ENCODE results near the gene CENPC.
"Not testable (repeated sequence)": the region's sequence is repeated elsewhere in the genome, so short reads cannot be mapped to it uniquely, and the experiment has no call there.

Gene CENPC

GRCh38 chr4:67446811-67447210 is 98.5 kb downstream of the CENPC start:
- Histone ChIP-seq H2AFZ (ENCODE audit: low read depth) (no peak overlapping the region), H3K4me3 (IDR thresholded peaks at IDR 0.05; ENCODE audit: insufficient read depth, low read depth, low read length) (no peak overlapping the region), H3K27ac (no peak overlapping the region), H3K36me3 (ENCODE audit: insufficient read depth) (no peaks in the 10 kb centered on the region), H3K79me2 (ENCODE audit: insufficient read depth, low read depth) (no peaks in the 10 kb centered on the region), H3K9ac (no peak overlapping the region), H3K27me3 (ENCODE audit: insufficient read depth, low read depth) (no peaks in the 10 kb centered on the region), H4K20me1 (ENCODE audit: insufficient read depth) (no peaks in the 10 kb centered on the region), H3K4me1 (ENCODE audit: low read depth, poor library complexity, severe bottlenecking) (no peaks in the 10 kb centered on the region), H3K4me2 (no peak overlapping the region)
- TF ChIP-seq CTCF (conservative IDR thresholded peaks at IDR 0.05; ENCODE audit: low read depth, low read length) = no peak

GRCh38 chr4:67445881-67446280 is 99.4 kb downstream of the CENPC start:
- H3K4me1 ChIP-seq (ENCODE audit: low read depth, poor library complexity, severe bottlenecking); H3K27ac ChIP-seq; H3K4me2 ChIP-seq: not testable (repeated sequence)

GRCh38 chr4:67438975-67439374 is 106.3 kb downstream of the CENPC start:
- H3K4me1 ChIP-seq (ENCODE audit: low read depth, poor library complexity, severe bottlenecking) = peaks cover 9% of the 10 kb centered on the region
- H3K27ac ChIP-seq = no peak overlapping the region
- no peaks in the 10 kb centered on the region for H3K79me2 ChIP-seq (ENCODE audit: insufficient read depth, low read depth)
- H3K9ac ChIP-seq = no peak overlapping the region
- H3K36me3 ChIP-seq (ENCODE audit: insufficient read depth) = no peaks in the 10 kb centered on the region
- TF ChIP-seq CTCF (conservative IDR thresholded peaks at IDR 0.05; ENCODE audit: low read depth, low read length) = no peak
- no peaks in the 10 kb centered on the region for H3K27me3 ChIP-seq (ENCODE audit: insufficient read depth, low read depth)
- H3K4me2 ChIP-seq = no peak overlapping the region
- H2AFZ ChIP-seq (ENCODE audit: low read depth) = no peak overlapping the region
- no peaks in the 10 kb centered on the region for H4K20me1 ChIP-seq (ENCODE audit: insufficient read depth)
- H3K4me3 ChIP-seq (IDR thresholded peaks at IDR 0.05; ENCODE audit: insufficient read depth, low read depth, low read length) = no peak overlapping the region

More at GRCh38 chr4:67445881-67446280, 99.4 kb downstream of the CENPC start:
- not testable (repeated sequence) for H2AFZ ChIP-seq (ENCODE audit: low read depth); H3K27me3 ChIP-seq (ENCODE audit: insufficient read depth, low read depth); H3K79me2 ChIP-seq (ENCODE audit: insufficient read depth, low read depth); H3K4me3 ChIP-seq (IDR thresholded peaks at IDR 0.05; ENCODE audit: insufficient read depth, low read depth, low read length); H4K20me1 ChIP-seq (ENCODE audit: insufficient read depth); H3K36me3 ChIP-seq (ENCODE audit: insufficient read depth); H3K9ac ChIP-seq

GRCh38 chr4:67437974-67438713 is 107.2 kb downstream of the CENPC start:
- no peaks in the 10 kb centered on the region for H4K20me1 ChIP-seq (ENCODE audit: insufficient read depth)
- H3K79me2 ChIP-seq (ENCODE audit: insufficient read depth, low read depth) = no peaks in the 10 kb centered on the region
- no peak overlapping the region for H3K4me2 ChIP-seq
- H3K36me3 ChIP-seq (ENCODE audit: insufficient read depth) = no peaks in the 10 kb centered on the region
- H3K27ac ChIP-seq = no peak overlapping the region
- no peak overlapping the region for H3K4me3 ChIP-seq (IDR thresholded peaks at IDR 0.05; ENCODE audit: insufficient read depth, low read depth, low read length)
- H2AFZ ChIP-seq (ENCODE audit: low read depth) = no peak overlapping the region
- no peaks in the 10 kb centered on the region for H3K27me3 ChIP-seq (ENCODE audit: insufficient read depth, low read depth)
- H3K4me1 ChIP-seq (ENCODE audit: low read depth, poor library complexity, severe bottlenecking) = peaks cover 9% of the 10 kb centered on the region
- no peak overlapping the region for H3K9ac ChIP-seq
- no peak for TF ChIP-seq CTCF (conservative IDR thresholded peaks at IDR 0.05; ENCODE audit: low read depth, low read length)

- Histone ChIP-seq H3K4me1 (ENCODE audit: low read depth, poor library complexity, severe bottlenecking) (peaks cover 9% of the 10 kb centered on the region), H3K36me3 (ENCODE audit: insufficient read depth) (no peaks in the 10 kb centered on the region), H3K27ac (no peak overlapping the region), H2AFZ (ENCODE audit: low read depth) (no peak overlapping the region), H3K9ac (no peak overlapping the region), H3K4me3 (IDR thresholded peaks at IDR 0.05; ENCODE audit: insufficient read depth, low read depth, low read length) (no peak overlapping the region), H3K79me2 (ENCODE audit: insufficient read depth, low read depth) (no peaks in the 10 kb centered on the region), H4K20me1 (ENCODE audit: insufficient read depth) (no peaks in the 10 kb centered on the region), H3K4me2 (no peak overlapping the region), H3K27me3 (ENCODE audit: insufficient read depth, low read depth) (no peaks in the 10 kb centered on the region)
- no peak for TF ChIP-seq CTCF (conservative IDR thresholded peaks at IDR 0.05; ENCODE audit: low read depth, low read length)
These were observed 108.6 kb downstream of the CENPC start for GRCh38 chr4:67436742-67437141.
